GM18507 (cell line): ENCODE results near the gene NEMP2.
"Not testable (repeated sequence)": the region's sequence is repeated elsewhere in the genome, so short reads cannot be mapped to it uniquely, and the experiment has no call there.

Experiments
- DNase-seq: peaks from one replicate; pipeline ENCODE4 v3.0.0; 2011; ENCODE audit warnings: low read depth; ENCODE audit not compliant: insufficient read length; ENCODE audit errors: extremely low spot score
- FAIRE-seq: peaks from 2 replicates; lab custom pipeline; 2011; peaks lifted over from hg19 to GRCh38; lab: Jason Lieb, UNC

Gene NEMP2

DNA sequence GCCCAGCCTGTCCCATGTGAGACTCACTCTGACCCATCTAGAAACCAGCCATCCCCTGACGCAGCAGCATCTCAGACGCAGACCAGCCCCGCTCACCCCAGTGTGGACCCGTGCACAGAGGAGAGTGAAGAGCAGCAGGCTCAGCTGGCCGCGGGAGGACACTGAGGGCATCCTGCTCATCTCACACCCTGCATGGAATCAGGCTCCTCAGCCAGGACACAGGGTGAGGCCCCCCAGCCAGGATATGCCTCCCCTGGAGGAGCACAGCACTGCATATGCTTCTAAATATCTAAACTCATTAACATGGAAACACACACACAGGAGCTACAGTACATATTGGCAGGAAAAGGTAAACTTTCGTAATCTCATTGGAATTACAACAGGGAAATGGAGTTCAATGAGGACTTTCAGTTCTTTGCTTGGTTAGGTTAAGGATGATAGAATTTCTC lies 34.4 kb downstream of the NEMP2 start:
- no peak for FAIRE-seq
- DNase-seq, result no peak

DNA sequence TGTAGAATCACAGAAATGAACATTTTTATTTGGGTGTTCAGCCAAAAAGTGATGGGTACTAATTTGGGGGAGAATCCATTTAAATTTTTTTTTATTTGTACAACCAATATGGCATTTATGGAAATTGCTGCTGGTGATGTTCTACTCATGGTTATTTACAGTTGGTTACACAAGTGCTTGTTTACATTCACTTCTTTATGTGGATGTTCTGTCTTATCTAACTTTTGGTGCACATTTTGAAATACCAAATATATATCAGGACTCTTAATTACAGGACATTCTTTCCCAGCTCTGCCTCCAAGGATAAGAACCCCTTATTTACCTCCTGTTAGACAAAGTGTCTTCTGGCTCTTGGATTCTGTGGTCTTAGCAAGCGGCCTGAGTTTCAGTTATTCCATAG lies 35.2 kb downstream of the NEMP2 start:
- no peak for DNase-seq
- no peak for FAIRE-seq

DNA sequence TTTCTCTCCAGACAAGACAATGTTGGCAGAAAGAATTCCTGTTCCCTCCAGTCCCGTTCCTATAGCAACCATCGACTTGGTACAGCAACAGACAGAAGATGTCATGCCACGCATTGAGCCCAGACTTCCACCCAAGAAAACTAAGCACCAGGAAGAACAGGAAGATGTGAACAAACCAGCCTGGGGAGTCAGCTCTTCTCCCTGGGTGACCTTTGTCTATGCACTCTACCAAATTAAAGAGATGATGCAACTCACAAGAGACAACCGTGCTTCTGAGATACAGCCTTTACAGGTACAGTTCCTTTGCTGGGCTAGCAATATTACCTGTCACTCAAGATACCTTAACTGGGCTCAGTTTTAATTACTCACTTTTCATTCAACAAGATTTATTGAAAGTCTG lies 37.1 kb downstream of the NEMP2 start:
- DNase-seq (no peak), FAIRE-seq (no peak)

DNA sequence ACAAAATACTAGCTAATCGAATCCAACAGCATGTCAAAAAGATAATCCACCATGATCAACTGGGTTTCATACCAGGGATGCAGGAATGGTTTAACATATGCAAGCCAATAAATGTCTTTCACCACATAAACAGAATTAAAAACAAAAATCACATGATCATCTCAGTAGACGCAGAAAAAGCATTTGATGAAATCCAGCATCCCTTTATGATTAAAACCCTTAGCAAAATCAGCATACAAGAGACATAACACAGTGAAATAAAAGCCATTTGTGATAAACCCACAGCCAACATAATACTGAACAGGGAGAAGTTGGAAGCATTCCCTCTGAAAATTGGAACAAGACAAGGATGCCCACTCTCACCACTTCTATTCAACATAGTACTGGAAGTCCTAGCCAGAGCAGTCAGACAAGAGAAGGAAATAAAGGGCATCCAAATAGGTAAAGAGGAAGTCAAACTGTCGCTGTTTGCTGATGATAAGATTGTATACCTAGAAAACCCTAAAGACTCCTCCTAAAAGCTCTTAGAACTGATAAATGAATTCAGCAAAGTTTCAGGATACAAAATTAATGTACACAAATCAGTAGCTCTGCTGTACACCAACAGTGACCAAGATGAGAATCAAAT lies 39.8 kb downstream of the NEMP2 start:
- not testable (repeated sequence) for FAIRE-seq, DNase-seq

DNA sequence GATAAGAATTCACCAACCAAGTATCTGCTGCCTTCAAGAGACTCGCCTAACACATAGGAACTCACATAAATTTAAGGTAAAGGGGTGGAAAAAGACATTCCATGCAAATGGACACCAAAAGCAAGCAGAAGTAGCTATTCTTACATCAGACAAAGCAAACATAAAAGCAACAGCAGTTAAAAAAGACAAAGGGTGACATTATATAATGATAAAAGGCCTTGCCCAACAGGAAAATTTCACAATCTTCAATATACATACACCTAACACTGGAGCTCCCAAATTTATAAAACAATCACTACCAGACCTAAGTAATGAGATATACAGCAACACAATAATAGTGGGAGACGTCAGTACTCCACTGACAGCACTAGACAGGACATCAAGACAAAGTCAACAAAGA lies 41.4 kb downstream of the NEMP2 start:
- DNase-seq, result no peak
- FAIRE-seq, result no peak

DNA sequence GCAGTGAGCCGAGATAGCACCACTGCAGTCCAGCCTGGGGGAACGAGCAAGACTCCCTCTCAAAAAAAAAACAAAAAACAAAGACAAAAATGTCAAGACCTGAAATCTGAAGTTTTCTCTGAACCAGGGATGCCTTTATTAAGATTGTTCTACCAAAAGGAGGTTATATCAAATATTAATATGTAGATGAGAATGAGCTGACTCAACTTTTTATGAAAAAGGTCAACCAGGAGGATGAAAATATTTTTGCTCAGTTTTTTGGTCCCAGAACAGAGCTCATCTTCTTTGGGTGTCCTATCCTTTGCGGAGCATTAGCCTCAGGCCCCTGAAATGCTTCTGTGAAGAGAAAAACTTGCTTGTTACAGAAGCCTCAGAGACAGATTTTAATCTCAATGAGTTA lies 44.0 kb downstream of the NEMP2 start:
- DNase-seq (no peak), FAIRE-seq (no peak)

DNA sequence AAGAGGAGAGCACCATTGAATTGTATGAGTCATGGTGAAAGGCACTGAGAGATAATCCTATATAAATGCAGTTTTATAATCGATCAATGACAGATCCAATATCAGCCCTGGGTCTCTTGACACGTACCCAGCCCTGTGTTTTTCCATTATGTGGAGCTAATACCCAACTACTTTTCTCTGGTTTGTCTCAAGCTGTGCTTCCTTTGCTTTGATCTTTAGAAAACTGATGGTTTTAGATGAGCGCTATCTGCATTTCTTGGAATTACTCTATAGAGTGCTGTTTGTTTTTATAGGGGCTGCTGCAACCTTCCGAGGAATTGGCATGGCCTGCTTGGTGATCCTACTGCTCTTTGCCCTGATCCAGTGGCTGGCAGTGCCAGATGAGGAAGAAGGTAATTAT lies 45.0 kb downstream of the NEMP2 start:
- FAIRE-seq (no peak), DNase-seq (no peak)

DNA sequence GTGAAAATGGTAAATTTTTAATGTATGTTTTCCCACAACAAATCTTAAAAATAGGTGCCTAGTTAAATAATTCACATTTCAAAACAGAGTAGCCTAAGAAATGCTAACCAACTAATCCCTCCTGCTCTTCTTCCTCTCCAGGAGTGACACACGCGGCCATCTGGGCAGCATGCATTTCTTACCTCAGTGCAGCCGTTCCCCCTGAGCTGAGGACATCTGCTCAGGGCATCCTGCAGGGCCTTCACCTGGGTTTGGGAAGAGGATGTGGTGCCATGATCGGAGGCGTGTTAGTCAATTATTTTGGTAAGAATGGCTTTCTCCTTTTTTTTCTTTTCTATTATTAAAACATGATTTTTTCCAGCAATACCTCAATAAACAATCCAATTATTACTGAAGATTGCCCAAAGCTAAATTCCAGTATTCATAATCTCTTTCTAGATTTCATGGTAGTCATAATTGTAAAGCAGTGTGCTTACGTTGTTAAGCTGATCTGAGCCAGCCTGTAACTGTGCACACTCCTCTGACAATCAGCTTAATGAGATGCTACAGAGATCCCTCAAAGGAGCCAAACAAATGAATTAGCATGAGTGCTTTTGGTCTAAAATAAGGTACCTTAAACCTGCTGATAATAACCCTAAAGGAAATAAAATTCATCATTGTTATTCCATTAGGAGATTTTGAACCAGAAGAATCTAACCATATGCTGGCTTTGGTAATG lies 45.8 kb downstream of the NEMP2 start:
- DNase-seq (no peak), FAIRE-seq (no peak)

DNA sequence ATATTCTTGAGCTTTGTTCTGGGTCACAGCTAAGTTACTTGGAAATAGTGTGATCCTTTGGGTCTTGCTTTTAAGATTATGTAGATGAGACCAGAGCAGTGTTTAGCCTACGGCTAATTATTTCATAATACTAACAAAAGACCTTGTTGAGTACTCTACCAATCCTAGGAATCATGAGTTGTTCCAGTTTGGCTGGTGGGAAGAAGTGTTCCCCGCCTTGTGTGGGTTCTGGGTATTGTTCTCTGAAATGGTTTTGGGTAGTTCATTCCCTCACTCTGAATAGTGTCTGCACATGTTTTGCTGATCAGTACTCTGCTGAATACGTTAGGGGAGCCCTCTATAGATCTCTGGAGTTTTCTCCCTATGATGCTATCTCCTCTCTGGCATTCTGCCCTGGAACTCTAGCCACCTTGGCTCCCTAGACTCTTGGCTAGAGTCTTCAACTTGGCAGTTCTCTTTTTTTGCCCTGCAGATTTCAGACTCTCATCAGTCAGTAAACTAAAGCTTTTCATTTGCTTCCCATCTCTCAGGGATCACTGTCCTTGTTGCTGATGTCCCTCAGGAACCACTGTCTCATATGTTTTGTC lies 48.4 kb downstream of the NEMP2 start:
- FAIRE-seq (no peak), DNase-seq (no peak)

DNA sequence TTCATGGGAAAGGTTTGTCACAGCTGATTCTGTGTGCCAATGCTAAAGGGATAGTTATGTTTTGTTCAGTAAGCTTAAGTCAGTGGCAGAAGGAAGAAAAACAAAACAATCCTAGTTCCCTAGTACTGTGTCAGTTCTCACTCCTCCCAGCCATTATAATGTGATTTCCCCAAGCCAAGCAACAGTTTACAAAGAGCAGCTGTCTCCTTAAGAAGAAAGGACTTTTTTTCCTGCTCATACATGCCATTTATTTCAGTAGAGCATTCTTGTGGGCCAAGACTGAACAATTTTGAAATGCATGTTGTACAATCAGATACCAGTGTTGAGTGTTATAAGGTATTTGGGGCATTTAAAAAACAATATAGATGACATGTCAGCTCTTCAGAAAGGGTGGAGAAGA lies 52.1 kb downstream of the NEMP2 start:
- no peak for FAIRE-seq
- no peak for DNase-seq

DNA sequence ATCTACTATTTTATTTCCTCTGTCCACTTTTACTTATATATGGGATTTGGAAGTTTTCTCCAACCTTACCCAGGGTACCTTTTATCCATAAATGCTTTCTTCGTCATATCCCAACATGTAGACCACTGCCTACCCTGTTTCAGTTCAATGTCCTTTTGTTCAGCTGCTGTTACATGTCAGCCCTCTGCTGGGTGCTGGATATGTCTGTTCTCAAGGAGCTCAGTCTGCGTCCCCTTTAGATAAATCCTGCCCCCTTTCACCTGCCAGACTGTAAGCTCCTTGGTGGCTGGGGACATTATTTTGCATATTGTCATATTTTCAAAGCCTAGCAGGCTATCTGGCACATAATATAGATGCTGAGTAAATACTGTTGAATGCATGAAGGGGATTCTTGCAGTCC lies 53.2 kb downstream of the NEMP2 start:
- DNase-seq, result no peak
- FAIRE-seq, result no peak

DNA sequence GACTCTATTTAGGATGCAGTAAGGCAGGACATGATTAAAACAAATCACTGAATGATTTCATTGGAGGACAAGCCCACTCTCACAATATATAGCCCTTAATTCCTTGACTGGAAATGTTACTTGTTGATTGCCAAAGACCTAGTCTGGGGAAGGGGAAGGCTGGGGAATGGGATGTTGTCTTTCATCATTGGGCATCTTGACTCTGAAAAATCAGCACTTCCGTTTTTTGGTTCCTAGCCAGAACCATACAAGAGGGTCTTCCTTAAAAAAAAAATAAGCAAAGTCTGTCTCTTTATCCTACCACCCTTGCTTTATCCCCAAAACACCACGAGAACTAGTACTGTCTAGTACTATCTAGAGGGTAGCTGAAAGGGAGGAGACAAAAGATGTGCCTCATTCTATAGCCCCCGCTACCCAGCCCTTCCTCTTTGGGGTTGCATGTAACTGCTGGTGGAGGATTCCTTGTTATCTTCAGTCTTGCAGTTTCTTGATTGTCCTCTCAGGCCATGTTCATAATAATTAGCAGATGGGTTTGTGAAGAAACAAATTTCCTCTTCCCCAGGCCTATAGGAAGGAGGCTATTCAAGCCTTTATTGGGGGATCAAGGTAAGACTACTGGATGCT lies 55.8 kb downstream of the NEMP2 start:
- no peak for DNase-seq
- no peak for FAIRE-seq

DNA sequence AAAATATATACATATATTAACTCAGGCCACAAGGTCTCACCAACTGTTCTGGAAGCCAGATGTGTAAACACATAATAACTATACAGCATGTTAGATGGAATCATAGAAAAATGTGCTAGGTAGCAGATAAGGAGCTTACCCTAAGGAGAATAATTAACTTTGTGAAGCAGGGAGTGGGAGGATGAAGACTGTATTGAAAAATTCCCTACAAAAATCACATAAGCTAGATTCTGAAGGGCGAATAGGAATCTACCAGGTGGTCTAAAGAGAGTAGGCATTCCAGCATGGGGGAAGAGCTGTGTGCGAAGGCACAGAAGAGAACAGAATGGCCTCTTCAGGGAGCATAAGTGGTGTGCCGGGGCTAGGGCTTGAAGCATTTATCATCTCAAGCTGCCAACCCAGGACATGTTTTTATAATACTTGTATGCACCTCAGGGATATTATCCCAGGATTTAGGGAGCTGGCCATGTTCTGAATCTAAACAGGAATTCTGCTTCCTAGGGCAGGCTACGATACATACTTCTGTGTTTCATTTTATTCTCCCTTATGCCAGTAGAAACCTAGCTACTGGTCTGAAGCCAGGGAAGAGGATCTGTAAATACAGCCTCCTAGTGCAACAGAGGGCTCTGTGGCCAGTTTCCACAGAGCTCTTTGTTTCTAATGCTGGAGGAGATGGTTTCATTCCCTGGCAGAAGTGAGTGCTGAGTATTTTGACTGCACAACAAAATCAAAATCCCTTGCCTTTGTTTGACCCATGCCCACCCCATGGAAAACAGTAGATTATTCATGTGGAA lies 56.7 kb downstream of the NEMP2 start:
- FAIRE-seq, result no peak

DNA sequence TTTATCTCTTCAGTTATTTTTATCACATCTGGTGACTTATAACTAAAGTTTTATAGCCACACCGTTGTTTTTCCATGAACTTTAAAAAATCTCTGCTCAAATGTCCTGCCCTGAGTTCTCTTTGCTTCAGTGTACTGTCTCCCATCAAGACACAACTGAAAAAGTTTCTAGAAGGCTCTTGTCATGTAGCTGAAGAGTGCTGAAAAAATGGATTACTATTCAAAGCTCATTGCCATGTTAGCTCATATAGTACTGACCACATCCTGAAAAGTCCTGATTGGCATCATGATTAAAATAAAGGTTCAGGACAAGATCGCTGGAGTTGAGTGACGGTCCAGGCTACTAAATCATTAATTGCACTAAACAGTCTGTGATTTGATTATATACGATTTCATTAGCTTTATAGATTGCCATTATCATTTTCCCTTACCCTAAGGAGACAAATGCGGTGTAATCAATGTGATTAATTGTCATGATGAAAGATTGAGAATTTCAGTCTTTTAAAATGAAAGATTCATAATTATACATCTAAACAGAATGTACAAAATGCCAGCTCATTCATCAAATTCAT lies 64.2 kb downstream of the NEMP2 start:
- FAIRE-seq, result no peak
- DNase-seq, result no peak

More for the DNA sequence above, 56.7 kb downstream of the NEMP2 start:
- no peak for DNase-seq

DNA sequence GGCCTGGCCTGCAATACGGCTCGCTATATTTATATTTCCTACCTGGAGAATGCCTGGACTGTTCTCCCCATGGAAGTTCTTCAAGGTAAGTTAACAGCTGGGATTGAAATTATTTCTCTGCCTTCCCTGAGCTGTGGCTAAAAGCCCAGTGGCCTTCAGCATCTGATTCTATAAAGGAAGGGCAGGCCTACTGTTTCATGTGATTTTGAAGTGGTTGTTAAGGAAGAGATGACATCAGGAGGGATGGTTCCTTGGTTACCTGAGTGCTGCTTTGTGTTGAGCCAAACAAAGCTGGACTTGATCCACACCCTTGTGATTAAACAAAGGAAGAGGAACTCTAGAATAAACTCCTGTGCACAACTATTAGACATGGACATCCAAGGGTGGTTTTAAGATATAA lies 64.8 kb downstream of the NEMP2 start:
- DNase-seq (no peak), FAIRE-seq (no peak)

DNA sequence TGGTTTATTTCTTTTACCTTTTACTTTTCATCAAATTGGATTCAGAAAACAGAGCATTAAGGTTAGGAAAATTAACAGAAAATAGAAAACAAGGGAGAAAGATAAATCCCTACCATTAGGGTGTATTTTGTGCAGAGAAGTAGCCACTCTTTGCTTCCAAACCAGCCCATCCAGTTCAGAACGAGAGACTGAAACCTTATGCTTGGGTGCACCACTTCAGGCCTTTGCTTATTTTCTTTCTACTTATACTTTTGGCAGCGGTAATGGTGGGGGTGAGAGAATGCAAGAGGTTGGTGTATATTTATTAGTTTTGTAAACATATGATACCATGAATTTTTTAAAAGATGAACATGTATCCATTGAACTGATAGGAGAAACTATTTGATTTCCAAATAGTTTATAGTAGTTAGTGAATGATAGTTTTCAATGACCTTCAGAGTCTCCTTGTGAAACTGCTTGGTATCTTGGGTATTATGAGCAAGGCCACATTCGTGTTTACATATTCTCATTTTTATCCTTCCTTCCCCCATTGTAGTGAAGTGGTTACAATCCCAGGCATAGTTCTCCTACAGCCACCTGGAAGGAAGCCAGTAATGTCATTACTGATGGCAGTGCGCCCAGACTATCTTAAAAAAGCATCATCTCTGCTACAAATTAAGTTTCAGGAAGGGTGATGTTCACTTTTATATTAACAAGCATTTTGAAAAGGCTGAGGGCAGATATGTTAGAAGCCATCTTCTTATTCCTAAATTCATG lies 65.5 kb downstream of the NEMP2 start:
- peak; percentile 78 for FAIRE-seq
- no peak for DNase-seq

DNA sequence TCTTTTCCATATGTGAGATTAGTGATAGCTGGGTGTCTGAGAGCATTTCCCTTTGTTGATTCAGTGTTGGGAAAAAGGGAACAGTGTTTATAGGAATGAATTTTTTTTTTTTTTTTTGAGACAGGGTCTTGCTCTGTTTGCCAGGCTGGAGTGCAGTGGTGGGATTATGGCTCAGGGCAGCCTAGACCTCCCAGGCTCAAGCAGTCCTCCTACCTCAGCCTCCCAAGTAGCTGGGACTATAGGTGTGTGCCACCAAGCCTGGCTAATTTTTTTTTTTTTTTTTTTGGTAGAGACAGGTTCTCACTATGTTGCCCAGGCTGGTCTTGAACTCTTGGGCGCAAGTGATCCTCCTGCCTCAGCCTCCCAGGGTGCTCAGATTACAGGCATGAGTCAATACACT lies 66.2 kb downstream of the NEMP2 start:
- not testable (repeated sequence) for DNase-seq, FAIRE-seq

DNA sequence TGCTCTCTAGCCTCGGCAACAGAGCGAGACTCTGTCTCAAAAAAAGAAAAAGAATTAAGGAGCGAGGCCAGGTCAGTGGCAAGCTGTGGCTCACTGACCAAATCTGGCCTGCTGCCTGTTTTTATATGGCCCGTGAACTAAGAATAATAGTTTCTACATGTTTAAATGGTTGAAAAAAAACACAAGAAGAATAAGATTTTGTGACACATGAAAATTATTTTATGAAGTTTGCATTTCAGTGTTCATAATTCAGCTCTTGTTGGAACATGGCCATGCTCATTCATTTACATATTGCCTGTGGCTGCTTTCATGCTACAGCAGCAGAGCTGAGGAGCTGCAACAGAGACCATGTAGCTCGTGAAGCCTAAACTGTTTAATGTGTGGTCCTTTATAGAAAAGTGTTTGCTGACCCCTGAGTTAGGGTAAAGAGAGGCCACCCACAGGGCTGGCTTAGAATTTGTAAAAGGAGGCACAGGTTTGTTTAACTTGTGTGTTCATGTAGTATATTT lies 66.9 kb downstream of the NEMP2 start:
- FAIRE-seq, result peak; percentile 73

More for the DNA sequence above, 66.9 kb downstream of the NEMP2 start:
- no peak for DNase-seq
